ENCODE data around the gene ALDH3B2.
"Not testable (repeated sequence)": the region's sequence is repeated elsewhere in the genome, so short reads cannot be mapped to it uniquely, and the experiment has no call there.

DNA sequence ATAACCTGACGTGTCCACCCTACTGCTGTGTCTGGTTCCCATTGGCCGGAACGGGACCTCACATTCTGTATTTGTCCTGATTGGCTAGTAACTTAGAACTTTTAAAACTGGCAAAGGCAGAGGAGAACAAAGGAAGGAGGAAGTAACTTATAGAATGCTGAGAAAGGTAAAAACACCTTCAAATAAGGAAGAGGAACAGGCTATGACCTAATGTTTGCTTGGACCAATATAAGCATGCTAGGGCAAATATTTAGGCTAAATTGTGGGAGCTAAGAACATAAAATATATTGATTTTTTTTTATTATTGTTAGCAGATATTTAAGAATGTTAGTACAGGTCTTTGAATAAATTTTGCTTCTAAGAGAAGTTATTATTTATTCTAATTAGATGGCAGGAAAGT is 37.0 kb downstream of the ALDH3B2 start:
- TF ChIP-seq, protein P1, sequence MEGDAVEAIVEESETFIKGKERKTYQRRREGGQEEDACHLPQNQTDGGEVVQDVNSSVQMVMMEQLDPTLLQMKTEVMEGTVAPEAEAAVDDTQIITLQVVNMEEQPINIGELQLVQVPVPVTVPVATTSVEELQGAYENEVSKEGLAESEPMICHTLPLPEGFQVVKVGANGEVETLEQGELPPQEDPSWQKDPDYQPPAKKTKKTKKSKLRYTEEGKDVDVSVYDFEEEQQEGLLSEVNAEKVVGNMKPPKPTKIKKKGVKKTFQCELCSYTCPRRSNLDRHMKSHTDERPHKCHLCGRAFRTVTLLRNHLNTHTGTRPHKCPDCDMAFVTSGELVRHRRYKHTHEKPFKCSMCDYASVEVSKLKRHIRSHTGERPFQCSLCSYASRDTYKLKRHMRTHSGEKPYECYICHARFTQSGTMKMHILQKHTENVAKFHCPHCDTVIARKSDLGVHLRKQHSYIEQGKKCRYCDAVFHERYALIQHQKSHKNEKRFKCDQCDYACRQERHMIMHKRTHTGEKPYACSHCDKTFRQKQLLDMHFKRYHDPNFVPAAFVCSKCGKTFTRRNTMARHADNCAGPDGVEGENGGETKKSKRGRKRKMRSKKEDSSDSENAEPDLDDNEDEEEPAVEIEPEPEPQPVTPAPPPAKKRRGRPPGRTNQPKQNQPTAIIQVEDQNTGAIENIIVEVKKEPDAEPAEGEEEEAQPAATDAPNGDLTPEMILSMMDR (IDR thresholded peaks at IDR 0.05; ENCODE audit: insufficient read depth, low read length), result not testable (repeated sequence)
- peak; percentile 12; the same call in 1 of the 2 replicates for TF ChIP-seq SPI1 (IDR thresholded peaks at IDR 0.05; ENCODE audit: borderline replicate concordance, low read depth)
- not testable (repeated sequence) for TF ChIP-seq POLR2AphosphoS5 (IDR thresholded peaks at IDR 0.05; ENCODE audit: low read depth); REST (IDR thresholded peaks at IDR 0.05; ENCODE audit: insufficient replicate concordance, low read depth); GABPA (IDR thresholded peaks at IDR 0.05; ENCODE audit: low read depth)
